AG04450 (cell line): Measurements from ENCODE around the gene ZC3H7A. TPM values are rescaled to one million over a fixed set of nuclear protein-coding genes. Genes with fewer than 3 reads are reported as not detected.

Source experiments
- CTCF ChIA-PET: fragments of 300-600, 350-600 bp; formaldehyde crosslinking; extraction: SDS; loops from one replicate; lab custom pipeline; 2022; ENCODE audit warnings: antibody characterized with exemption, inconsistent platforms; lab: Charles Lee
- POLR2A ChIA-PET: fragments of 350-600 bp; formaldehyde crosslinking; extraction: SDS; loops from one replicate; lab custom pipeline; 2021; ENCODE audit warnings: antibody characterized with exemption, inconsistent platforms; lab: Yijun Ruan, JAX
- DNase-seq: peaks from one replicate; pipeline ENCODE4 v3.0.0-alpha.2; 2011; ENCODE audit warnings: low read depth, low spot score
- H3K27ac ChIP-seq: one replicate; pipeline ENCODE4 v1.5.1; 2012; ENCODE audit warnings: low read depth, low read length, control low read depth
- H3K27me3 ChIP-seq: one replicate; pipeline ENCODE4 v1.6.0; 2012; ENCODE audit warnings: low read length; ENCODE audit not compliant: control insufficient read depth, insufficient read depth
- H3K4me3 ChIP-seq: 2 replicates; pipeline ENCODE4 v1.5.1; 2011; ENCODE audit warnings: mild to moderate bottlenecking, low read depth, low read length, control low read depth
- H3K9me3 ChIP-seq: 2 replicates; pipeline ENCODE4 v1.5.1; 2012; ENCODE audit warnings: low read length; ENCODE audit not compliant: control insufficient read depth, insufficient read depth
- polyA plus RNA-seq: library from polyadenylated mRNA; depleted of rRNA; stranded (reverse); fragments of >200 nt; gene quantifications from 2 replicates; pipeline ENCODE4 v1.2.3, GENCODE V29; 2011
- TF ChIP-seq, protein P1 (sequence below): IDR thresholded peaks from 2 replicates; pipeline ENCODE4 v1.5.1; 2011; ENCODE audit warnings: low read depth, low read length, control low read depth, inconsistent platforms

Gene ZC3H7A
- polyA plus RNA-seq, 1 experiment: 72.6 TPM

DNA sequence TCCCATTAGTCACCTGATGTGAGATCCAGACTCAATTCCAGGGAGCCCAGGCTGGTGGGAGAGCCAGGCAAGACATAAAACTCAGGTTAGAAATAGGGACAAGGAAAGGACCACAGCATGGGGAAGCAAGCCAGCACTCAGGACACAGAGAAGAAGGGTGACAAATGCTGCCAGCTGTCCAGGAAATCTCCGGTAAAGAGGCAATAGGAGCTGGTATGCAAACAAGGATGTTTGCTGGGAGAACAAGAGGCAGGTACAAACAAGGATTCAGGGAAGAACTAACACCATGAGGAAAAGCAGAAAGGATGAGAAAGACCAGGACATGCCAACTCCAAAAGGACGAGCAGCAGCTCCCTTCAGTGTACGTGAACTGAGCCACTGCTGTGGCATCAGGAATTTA, 44.2 kb downstream of the ZC3H7A start:
- Histone ChIP-seq H3K27ac (no peak overlapping the region), H3K4me3 (no peak overlapping the region), H3K9me3 (no peaks in the 10 kb centered on the region), H3K27me3 (no peaks in the 10 kb centered on the region)
- no peak for DNase-seq
- POLR2A ChIA-PET: no interaction called here
- TF ChIP-seq, protein P1, sequence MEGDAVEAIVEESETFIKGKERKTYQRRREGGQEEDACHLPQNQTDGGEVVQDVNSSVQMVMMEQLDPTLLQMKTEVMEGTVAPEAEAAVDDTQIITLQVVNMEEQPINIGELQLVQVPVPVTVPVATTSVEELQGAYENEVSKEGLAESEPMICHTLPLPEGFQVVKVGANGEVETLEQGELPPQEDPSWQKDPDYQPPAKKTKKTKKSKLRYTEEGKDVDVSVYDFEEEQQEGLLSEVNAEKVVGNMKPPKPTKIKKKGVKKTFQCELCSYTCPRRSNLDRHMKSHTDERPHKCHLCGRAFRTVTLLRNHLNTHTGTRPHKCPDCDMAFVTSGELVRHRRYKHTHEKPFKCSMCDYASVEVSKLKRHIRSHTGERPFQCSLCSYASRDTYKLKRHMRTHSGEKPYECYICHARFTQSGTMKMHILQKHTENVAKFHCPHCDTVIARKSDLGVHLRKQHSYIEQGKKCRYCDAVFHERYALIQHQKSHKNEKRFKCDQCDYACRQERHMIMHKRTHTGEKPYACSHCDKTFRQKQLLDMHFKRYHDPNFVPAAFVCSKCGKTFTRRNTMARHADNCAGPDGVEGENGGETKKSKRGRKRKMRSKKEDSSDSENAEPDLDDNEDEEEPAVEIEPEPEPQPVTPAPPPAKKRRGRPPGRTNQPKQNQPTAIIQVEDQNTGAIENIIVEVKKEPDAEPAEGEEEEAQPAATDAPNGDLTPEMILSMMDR: no peak
- CTCF ChIA-PET: interaction anchor here (1.0 kb wide), 1 partner anchor 45 kb away, joined by 3 read pairs; no protein-coding TSS in a partner anchor

DNA sequence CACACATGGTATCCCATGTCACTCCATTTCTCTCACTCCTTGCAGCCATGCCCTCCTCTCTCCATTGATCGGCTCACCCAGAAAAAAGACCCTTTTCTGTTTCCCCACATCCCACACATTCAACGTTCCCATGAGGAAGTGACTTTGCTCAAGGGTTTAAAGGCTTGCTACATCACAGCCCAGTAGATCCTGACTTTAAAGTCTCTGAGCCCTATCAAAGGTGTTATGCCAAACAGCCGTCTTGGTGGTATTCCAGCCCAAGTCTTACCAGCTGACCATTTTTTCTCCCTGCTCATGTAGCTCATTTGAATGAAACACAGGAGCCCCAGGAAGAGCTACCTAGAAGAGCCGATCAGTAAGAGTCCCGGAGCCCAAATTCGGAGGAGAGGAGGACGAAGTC, 47.0 kb downstream of the ZC3H7A start:
- TF ChIP-seq, protein P1: no peak

DNA sequence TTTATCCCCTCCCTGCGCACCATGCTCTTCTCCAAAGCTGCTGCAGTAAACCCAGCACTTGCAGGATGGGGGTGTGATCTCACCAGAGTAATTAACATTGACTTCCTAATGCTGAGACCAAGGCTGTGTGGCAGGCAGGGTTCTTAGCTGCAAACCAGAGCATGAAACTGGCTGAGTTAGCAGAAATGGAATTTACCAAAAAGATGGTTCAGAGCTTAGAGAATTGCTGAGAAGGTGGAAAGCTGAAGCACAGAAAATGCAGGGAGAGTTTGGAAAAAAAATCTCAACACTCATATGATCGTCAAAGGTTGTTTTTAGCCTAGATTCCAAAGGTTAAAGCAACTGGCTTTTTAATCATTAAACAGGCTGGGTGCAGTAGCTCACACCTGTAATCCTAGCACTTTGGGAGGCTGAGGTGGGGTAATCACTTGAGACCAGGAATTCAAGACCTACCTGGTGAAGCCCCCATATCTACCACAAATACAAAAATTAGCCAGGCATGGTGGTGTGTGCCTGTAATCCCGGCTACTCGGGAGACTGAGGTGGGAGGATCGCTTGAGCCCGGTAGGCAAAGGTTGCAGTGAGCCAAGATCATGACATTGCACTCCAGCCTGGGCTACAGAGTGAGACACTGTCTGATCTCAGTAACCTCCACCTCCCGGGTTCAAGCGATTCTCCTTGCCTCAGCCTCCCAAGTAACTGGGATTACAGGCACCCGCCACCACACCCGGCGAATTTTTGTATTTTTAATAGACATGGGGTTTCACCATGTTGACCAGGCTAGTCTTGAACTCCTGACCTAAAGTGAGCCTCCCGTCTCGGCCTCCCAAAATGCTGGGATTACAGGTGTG, 48.4 kb downstream of the ZC3H7A start:
- Histone ChIP-seq H3K27ac (no peak overlapping the region), H3K9me3 (no peaks in the 10 kb centered on the region), H3K27me3 (no peaks in the 10 kb centered on the region), H3K4me3 (no peak overlapping the region)
- POLR2A ChIA-PET: no interaction called here
- TF ChIP-seq, protein P1: no peak
- DNase-seq: no peak
- CTCF ChIA-PET: no interaction called here

More for the DNA sequence above, 47.0 kb downstream of the ZC3H7A start:
- CTCF ChIA-PET: no interaction called here
- Histone ChIP-seq H3K4me3 (no peak overlapping the region), H3K27ac (peak overlapping the region; percentile 2), H3K9me3 (no peaks in the 10 kb centered on the region), H3K27me3 (no peaks in the 10 kb centered on the region)
- DNase-seq: no peak
- POLR2A ChIA-PET: no interaction called here

DNA sequence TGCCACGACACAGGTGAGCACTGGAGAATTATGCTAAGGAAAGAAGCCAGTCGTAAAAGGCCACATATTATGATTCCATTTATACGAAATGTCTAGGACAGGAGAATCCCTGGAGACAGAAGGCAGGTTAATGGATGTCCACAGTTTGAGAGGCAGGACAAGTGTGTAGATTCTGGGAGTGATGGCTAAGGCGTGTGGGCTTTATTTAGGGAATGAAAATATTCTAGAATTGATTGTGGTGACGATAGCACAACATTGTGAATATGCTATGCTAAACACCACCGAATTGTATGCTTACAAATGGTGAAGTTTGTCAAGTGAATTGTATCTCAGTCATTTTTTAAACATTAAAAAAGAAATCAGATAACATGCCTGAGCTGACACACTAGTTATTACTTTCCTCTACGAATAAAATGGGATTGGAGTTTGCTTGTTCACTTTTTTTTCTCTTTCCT, 49.1 kb downstream of the ZC3H7A start:
- Histone ChIP-seq H3K27me3 (no peaks in the 10 kb centered on the region), H3K9me3 (no peaks in the 10 kb centered on the region), H3K27ac (no peak overlapping the region), H3K4me3 (no peak overlapping the region)
- TF ChIP-seq, protein P1: no peak
- CTCF ChIA-PET: no interaction called here
- no peak for DNase-seq
- POLR2A ChIA-PET: no interaction called here

DNA sequence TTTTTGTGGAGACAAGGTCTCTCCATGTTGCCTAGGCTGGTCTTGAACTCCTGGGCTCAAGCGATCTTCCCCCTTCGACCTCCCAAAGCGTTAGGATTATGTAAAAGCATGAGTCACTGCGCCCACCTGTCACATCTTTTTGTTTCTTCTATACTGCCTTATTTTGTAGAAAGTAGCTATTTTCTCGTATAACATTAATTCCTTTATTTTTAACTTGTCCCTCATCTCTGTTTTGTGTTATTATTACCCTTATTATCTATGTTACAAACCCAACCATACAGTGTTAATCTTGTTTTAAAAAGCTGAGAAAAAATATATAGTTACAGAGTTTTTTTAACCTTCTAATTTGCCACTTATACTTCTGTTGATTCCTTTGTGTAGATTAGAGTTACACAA, 53.0 kb downstream of the ZC3H7A start:
- ChIA-PET CTCF (interaction anchor here (1.2 kb wide), 1 partner anchor 27 kb away, joined by 5 read pairs; no protein-coding TSS in a partner anchor), POLR2A (interaction anchor here (0.7 to 3.4 kb wide), 3 partner anchors 54 to 349 kb away, joined by 3 to 29 read pairs (median 5); partner anchors contain the start of gene ZC3H7A)
- TF ChIP-seq, protein P1: no peak
- H3K27ac ChIP-seq: no peak overlapping the region
- H3K27me3 ChIP-seq: no peaks in the 10 kb centered on the region
- no peak overlapping the region for H3K4me3 ChIP-seq
- DNase-seq: no peak
- H3K9me3 ChIP-seq: no peaks in the 10 kb centered on the region
